Measurements from ENCODE around the gene SCYGR4.

DNA sequence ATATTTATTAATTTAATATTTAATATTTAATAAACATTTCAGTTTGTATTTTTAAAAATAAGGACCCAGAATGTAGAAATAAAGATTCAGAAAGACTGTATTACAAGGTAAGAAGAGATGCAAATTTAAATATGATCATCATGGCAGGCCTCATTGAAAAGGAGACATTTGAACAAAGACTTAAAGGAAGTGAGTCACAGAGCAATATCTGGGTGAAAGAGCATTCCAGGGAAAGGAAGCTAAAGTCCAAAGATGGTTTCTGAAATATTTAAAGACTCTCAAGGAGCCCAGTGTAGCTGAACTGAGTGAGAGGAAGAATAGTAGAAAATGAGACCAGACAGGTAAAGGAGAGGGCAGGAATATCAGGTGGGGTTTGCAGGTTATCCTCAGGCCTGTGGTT lies 5.9 kb downstream of the SCYGR4 start:
- TF ChIP-seq FOXM1 (IDR thresholded peaks at IDR 0.05; ENCODE audit: borderline replicate concordance): no peak
- TF ChIP-seq CTBP1 (IDR thresholded peaks at IDR 0.05; ENCODE audit: borderline replicate concordance): no peak
- TF ChIP-seq NFRKB (IDR thresholded peaks at IDR 0.05): no peak

All from HEK293T (cell line).